A673 (cell line): ENCODE results near the gene CERS2.

Source experiments
- EZH2 ChIP-seq: fragments of 200-600 bp; sonication (generic); IDR thresholded peaks from 2 replicates; pipeline ENCODE4 v1.6.1; 2017; ENCODE audit warnings: borderline replicate concordance, low read depth, mild to moderate bottlenecking, mixed read lengths, antibody characterized with exemption, low read length; ENCODE audit not compliant: poor library complexity, severe bottlenecking
- TF ChIP-seq, protein P1 (sequence below): fragments of 300-800, 200-600 bp; sonication (generic); conservative IDR thresholded peaks from 2 replicates; pipeline ENCODE4 v1.5.1; 2017; ENCODE audit warnings: low read depth, mild to moderate bottlenecking, antibody characterized with exemption, low read length, moderate library complexity, mixed read lengths

DNA sequence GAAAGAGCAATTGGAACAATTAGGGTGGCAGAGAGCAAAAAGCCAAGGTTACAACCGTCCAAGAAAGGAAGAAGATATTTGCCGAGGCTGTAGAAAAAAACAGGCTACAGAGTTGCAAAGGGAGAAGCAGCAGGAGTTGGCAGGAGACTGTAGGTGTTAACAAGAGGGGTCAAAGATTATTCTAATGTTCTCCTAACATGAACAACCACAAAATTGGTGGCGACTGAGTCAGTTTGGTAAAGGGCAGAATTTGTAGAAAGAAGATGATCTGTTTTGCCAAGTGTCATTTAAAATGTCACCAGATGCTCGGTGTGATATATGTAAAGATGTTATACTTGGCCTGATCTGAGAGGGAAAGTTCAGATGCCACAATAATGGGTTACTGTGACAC, 33.2 kb upstream of the CERS2 start:
- TF ChIP-seq, protein P1, sequence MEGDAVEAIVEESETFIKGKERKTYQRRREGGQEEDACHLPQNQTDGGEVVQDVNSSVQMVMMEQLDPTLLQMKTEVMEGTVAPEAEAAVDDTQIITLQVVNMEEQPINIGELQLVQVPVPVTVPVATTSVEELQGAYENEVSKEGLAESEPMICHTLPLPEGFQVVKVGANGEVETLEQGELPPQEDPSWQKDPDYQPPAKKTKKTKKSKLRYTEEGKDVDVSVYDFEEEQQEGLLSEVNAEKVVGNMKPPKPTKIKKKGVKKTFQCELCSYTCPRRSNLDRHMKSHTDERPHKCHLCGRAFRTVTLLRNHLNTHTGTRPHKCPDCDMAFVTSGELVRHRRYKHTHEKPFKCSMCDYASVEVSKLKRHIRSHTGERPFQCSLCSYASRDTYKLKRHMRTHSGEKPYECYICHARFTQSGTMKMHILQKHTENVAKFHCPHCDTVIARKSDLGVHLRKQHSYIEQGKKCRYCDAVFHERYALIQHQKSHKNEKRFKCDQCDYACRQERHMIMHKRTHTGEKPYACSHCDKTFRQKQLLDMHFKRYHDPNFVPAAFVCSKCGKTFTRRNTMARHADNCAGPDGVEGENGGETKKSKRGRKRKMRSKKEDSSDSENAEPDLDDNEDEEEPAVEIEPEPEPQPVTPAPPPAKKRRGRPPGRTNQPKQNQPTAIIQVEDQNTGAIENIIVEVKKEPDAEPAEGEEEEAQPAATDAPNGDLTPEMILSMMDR = no peak
- TF ChIP-seq EZH2 = no peak
